Type B pancreatic cell (in vitro differentiated cells): ENCODE data around the gene CFAP299. TPM values are rescaled to one million over a fixed set of nuclear protein-coding genes. Genes with fewer than 3 reads are reported as not detected.

Experiments used
- DNase-seq: peaks from one replicate; pipeline ENCODE4 v3.0.0; 2021; ENCODE audit warnings: mixed read lengths; ENCODE audit not compliant: unreplicated experiment; ENCODE audit errors: extremely low spot score
- H3K27ac Mint-ChIP-seq: 2 replicates; pipeline ENCODE4 v1.8.0; 2021; ENCODE audit warnings: mild to moderate bottlenecking, mixed read lengths
- H3K27me3 Mint-ChIP-seq: 2 replicates; pipeline ENCODE4 v1.8.0; 2021; ENCODE audit warnings: mixed read lengths
- H3K36me3 Mint-ChIP-seq: 2 replicates; pipeline ENCODE4 v1.8.0; 2021; ENCODE audit warnings: mixed read lengths
- H3K4me1 Mint-ChIP-seq: one replicate; pipeline ENCODE4 v1.8.0; 2021; ENCODE audit warnings: mixed read lengths; ENCODE audit not compliant: unreplicated experiment
- H3K4me3 Mint-ChIP-seq: 2 replicates; pipeline ENCODE4 v1.8.0; 2021; ENCODE audit warnings: mild to moderate bottlenecking, mixed read lengths
- H3K9me3 Mint-ChIP-seq: 2 replicates; pipeline ENCODE4 v1.8.0; 2021; ENCODE audit warnings: mixed read lengths
- CTCF ChIP-seq: fragments of 200-600 bp; sonication (generic); conservative IDR thresholded peaks from 2 replicates; pipeline ENCODE4 v1.5.0; 2021; ENCODE audit warnings: antibody characterized with exemption, mild to moderate bottlenecking
- total RNA-seq: library from RNA; stranded (reverse); gene quantifications from 2 replicates; pipeline ENCODE4 v1.2.1, GENCODE V29; 2021; ENCODE audit warnings: low replicate concordance

Gene CFAP299
- total RNA-seq, 1 donor from 2014 or later, result 1.1 TPM

DNA sequence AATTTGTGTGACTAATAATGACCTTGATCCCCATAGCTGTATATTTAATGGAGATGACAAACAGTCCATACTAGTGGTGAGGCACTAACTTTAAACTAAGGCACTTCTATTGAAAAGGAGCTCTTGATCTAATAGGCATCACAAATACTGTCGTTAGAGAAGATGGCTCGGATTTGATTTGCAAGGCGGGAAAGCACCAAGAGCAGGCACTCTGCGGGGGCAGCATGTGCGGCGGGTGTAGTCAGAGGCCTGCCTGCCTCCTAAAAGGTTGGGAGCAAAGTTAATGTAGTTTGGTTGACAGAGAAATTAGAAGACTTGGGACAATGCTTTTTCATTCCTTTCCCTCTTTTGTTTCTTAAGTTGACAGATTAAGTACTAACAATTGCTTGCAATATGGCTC lies 278.8 kb downstream of the CFAP299 start:
- H3K9me3 Mint-ChIP-seq, result no peaks in the 10 kb centered on the region
- no peaks in the 10 kb centered on the region for H3K36me3 Mint-ChIP-seq
- no peak overlapping the region for H3K27ac Mint-ChIP-seq
- H3K4me1 Mint-ChIP-seq, result peaks cover 5% of the 10 kb centered on the region
- H3K4me3 Mint-ChIP-seq, result no peak overlapping the region
- TF ChIP-seq CTCF, result no peak
- peaks cover 31% of the 10 kb centered on the region for H3K27me3 Mint-ChIP-seq
- no peak for DNase-seq

DNA sequence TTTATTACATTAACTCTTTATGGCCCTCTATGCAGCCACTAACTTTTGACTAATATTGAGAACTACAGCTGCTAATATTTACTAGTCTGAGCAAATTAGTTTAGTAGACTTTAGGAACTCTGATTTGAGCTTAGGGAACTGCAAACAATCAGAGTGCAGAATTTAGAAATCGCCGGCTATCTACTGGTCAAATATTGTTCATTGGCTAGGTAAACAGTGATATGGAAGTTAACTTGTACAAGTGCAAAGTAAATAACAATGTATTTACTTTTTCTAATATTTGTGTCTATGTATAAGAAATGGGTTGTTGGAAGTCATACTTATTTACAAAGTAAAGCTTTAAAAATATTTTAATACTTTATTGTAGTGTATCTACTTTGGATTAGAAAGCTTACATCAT lies 279.6 kb downstream of the CFAP299 start:
- H3K9me3 Mint-ChIP-seq, result no peaks in the 10 kb centered on the region
- no peak overlapping the region for H3K4me3 Mint-ChIP-seq
- peaks cover 31% of the 10 kb centered on the region for H3K27me3 Mint-ChIP-seq
- peaks cover 5% of the 10 kb centered on the region for H3K4me1 Mint-ChIP-seq
- no peak for DNase-seq
- TF ChIP-seq CTCF, result no peak
- H3K36me3 Mint-ChIP-seq, result no peaks in the 10 kb centered on the region
- no peak overlapping the region for H3K27ac Mint-ChIP-seq

- TF ChIP-seq CTCF, result peak; percentile 63
- Mint-ChIP-seq H3K27me3 (peaks cover 19% of the 10 kb centered on the region), H3K27ac (no peak overlapping the region), H3K36me3 (no peaks in the 10 kb centered on the region), H3K9me3 (no peaks in the 10 kb centered on the region), H3K4me3 (no peak overlapping the region), H3K4me1 (no peaks in the 10 kb centered on the region)
- no peak for DNase-seq
Observed at GRCh38 chr4:80619070-80619674, 283.6 kb downstream of the CFAP299 start.

DNA sequence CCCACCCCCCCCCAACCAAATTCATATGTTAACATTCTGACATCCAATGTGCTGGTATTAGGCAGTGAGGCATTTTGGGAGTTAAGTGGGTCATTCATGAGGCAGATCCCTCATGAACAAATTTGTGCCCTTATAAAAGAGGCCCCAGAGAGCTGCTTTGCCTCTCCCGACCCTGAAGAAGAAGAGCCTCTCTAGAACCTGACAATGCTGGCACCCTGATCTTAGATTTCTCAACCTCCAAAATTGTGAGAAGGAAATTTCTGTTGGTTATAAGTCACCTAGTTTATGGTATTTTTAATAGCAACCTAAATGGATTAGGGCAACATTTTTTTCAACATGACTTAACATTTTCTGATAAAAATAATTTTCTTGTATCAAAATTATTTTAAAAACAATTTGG lies 296.3 kb downstream of the CFAP299 start:
- Mint-ChIP-seq H3K27ac (no peak overlapping the region), H3K36me3 (no peaks in the 10 kb centered on the region), H3K9me3 (peaks cover 9% of the 10 kb centered on the region), H3K4me3 (no peak overlapping the region), H3K4me1 (no peaks in the 10 kb centered on the region), H3K27me3 (no peaks in the 10 kb centered on the region)
- TF ChIP-seq CTCF, result no peak
- DNase-seq, result no peak

DNA sequence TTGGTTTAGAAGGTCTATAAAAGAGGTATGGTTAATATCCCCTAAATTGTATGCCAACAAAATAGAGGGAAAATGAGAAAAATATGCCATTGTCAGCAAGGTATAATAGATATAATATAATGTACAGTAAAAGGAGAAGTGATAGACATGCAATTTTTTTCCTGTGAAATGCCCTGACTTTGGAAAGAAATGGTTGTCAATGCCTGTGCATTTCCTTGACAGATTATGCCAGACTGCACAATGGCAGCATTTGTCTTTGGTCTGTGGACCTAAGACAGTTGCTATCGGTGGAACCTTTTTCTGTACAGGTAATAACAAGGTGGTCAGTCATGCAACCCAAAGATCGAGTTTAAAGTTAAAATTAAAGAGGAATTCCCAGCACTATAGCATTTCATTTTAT lies 301.7 kb downstream of the CFAP299 start:
- no peaks in the 10 kb centered on the region for H3K27me3 Mint-ChIP-seq

More for the DNA sequence above, 301.7 kb downstream of the CFAP299 start:
- H3K27ac Mint-ChIP-seq, result no peak overlapping the region
- no peaks in the 10 kb centered on the region for H3K4me1 Mint-ChIP-seq
- H3K36me3 Mint-ChIP-seq, result no peaks in the 10 kb centered on the region
- H3K4me3 Mint-ChIP-seq, result no peak overlapping the region
- TF ChIP-seq CTCF, result no peak
- no peaks in the 10 kb centered on the region for H3K9me3 Mint-ChIP-seq
- no peak for DNase-seq
